ENCODE data around the gene IPPK. TPM values are rescaled to one million over a fixed set of nuclear protein-coding genes. Genes with fewer than 3 reads are reported as not detected.

The IPPK gene
- total RNA-seq, 1 experiment from 2014 or later: 15.4 TPM

GRCh38 chr9:92617951-92618510 lies 51.9 kb downstream of the IPPK start:
- Histone ChIP-seq H3K9ac (ENCODE audit: low read length) (no peak overlapping the region), H3K36me3 (ENCODE audit: control insufficient read depth in 1 of 2, insufficient read depth in 2 of 2, low read length in 2 of 2) (peaks cover 5 to 11% of the 10 kb centered on the region in 2 experiments; a peak in 3 of 4 replicates), H3K27ac (ENCODE audit: low read depth, low read length) (no peak overlapping the region), H3K4me2 (ENCODE audit: low read length) (no peak overlapping the region), H3K4me1 (ENCODE audit: control insufficient read depth in 1 of 2, insufficient read depth in 2 of 2, low read length in 2 of 2) (no peaks in the 10 kb centered on the region), H3K9me3 (ENCODE audit: control insufficient read depth in 1 of 2, insufficient read depth in 1 of 2, low read depth in 1 of 2, low read length in 2 of 2) (no peaks in the 10 kb centered on the region), H2AFZ (ENCODE audit: low read depth, low read length, poor library complexity, severe bottlenecking) (no peak overlapping the region), H3K27me3 (ENCODE audit: insufficient read depth, low read length) (no peaks in the 10 kb centered on the region), H4K20me1 (ENCODE audit: insufficient read depth) (no peaks in the 10 kb centered on the region), H3K4me3 (replicated peaks in 1 of 2; ENCODE audit: low read depth in 1 of 2, low read length in 2 of 2) (no peak overlapping the region), H3K79me2 (ENCODE audit: insufficient read depth, low read length) (no peaks in the 10 kb centered on the region), H3K9me2 (ENCODE audit: insufficient read depth) (no peaks in the 10 kb centered on the region)
- ATAC-seq: no peak
- CTCF ChIA-PET: no interaction called here
- TF ChIP-seq POLR2AphosphoS5 (IDR thresholded peaks at IDR 0.05; ENCODE audit: low read depth, low read length) (no peak), ELF1 (IDR thresholded peaks at IDR 0.05; ENCODE audit: borderline replicate concordance, low read depth) (no peak), CTCF (IDR thresholded peaks at IDR 0.05 in 2 of 3, conservative IDR thresholded peaks at IDR 0.05 in 1 of 3; ENCODE audit: borderline replicate concordance in 1 of 3, insufficient read depth in 1 of 3, low read depth in 2 of 3, low read length in 2 of 3) (no peak), SRF (IDR thresholded peaks at IDR 0.05; ENCODE audit: low read depth) (no peak), ZNF274 (IDR thresholded peaks at IDR 0.05; ENCODE audit: low read depth, low read length) (no peak), SIN3A (IDR thresholded peaks at IDR 0.05; ENCODE audit: low read depth) (no peak), ZFX (IDR thresholded peaks at IDR 0.05) (no peak), FOSL1 (IDR thresholded peaks at IDR 0.05; ENCODE audit: low read depth) (no peak), ZBTB33 (IDR thresholded peaks at IDR 0.05; ENCODE audit: extremely low read depth, insufficient replicate concordance, low read length) (no peak), POLR2A (IDR thresholded peaks at IDR 0.05; ENCODE audit: borderline replicate concordance, extremely low read depth, insufficient read depth, insufficient read length) (no peak), JUND (IDR thresholded peaks at IDR 0.05) (no peak), CEBPB (IDR thresholded peaks at IDR 0.05; ENCODE audit: low read depth) (no peak), TCF7L2 (IDR thresholded peaks at IDR 0.05; ENCODE audit: borderline replicate concordance, extremely low read depth, insufficient read depth, insufficient read length) (no peak), EGR1 (IDR thresholded peaks at IDR 0.05; ENCODE audit: low read depth) (no peak), ATF3 (IDR thresholded peaks at IDR 0.05) (no peak), SP1 (IDR thresholded peaks at IDR 0.05; ENCODE audit: low read depth) (no peak), EZH2 (IDR thresholded peaks at IDR 0.05) (no peak), EZH2phosphoT487 (IDR thresholded peaks at IDR 0.05; ENCODE audit: borderline replicate concordance) (no peak), REST (IDR thresholded peaks at IDR 0.05; ENCODE audit: low read depth) (no peak), MAX (IDR thresholded peaks at IDR 0.05) (no peak)
- RAD21 ChIA-PET (ENCODE audit: low non-redundant PET in 1 of 2, low total read pairs in 2 of 2, uncharacterized antibody in 2 of 2, unreplicated experiment in 2 of 2): no interaction called here
- no peak for DNase-seq (ENCODE audit: low read depth, low spot score)
- intact Hi-C loops (cut with micrococcal nuclease): no loop called here
- POLR2A ChIA-PET: no interaction called here
- BruUV-seq (replicated peaks): no TSS peak

Measured in HCT116 (cell line).